GM19372 (cell line): ENCODE results near the gene SAP30L.

Experiments
- ATAC-seq: cut with Tn5 transposase; IDR thresholded peaks from one replicate; pipeline ENCODE4 v1.9.1; 2021; ENCODE audit warnings: mild to moderate bottlenecking, low read depth, moderate library complexity; ENCODE audit not compliant: unreplicated experiment

SAP30L gene

GRCh38 chr5:154418344-154418820 is 27.4 kb upstream of the SAP30L start:
- no peak for ATAC-seq

- ATAC-seq, result no peak
These were observed 26.6 kb upstream of the SAP30L start for GRCh38 chr5:154419236-154419635.

- ATAC-seq, result no peak
These were observed 23.9 kb upstream of the SAP30L start for GRCh38 chr5:154421868-154422267.

- ATAC-seq, result no peak
These were observed 23.5 kb upstream of the SAP30L start for GRCh38 chr5:154422298-154422697.

GRCh38 chr5:154428208-154428607 is 17.6 kb upstream of the SAP30L start:
- ATAC-seq, result no peak

GRCh38 chr5:154429341-154429740 is 16.5 kb upstream of the SAP30L start:
- ATAC-seq, result no peak

GRCh38 chr5:154430466-154430865 is 15.3 kb upstream of the SAP30L start:
- ATAC-seq, result no peak

- ATAC-seq, result no peak
These were observed 14.7 kb upstream of the SAP30L start for GRCh38 chr5:154430961-154431630.

- no peak for ATAC-seq
These were observed 10.6 kb upstream of the SAP30L start for GRCh38 chr5:154435226-154435625.

GRCh38 chr5:154437281-154437965 is 8.4 kb upstream of the SAP30L start:
- no peak for ATAC-seq

GRCh38 chr5:154440540-154440939 is 5.3 kb upstream of the SAP30L start:
- no peak for ATAC-seq

- no peak for ATAC-seq
These were observed 3.0 kb upstream of the SAP30L start for GRCh38 chr5:154442801-154443200.

- ATAC-seq, result no peak
These were observed 1.0 kb upstream of the SAP30L start for GRCh38 chr5:154444556-154445421.

GRCh38 chr5:154446195-154447088 is 645 bp downstream of the SAP30L start:
- peak; percentile 24 for ATAC-seq

GRCh38 chr5:154447089-154447725 is 1.4 kb downstream of the SAP30L start:
- ATAC-seq, result no peak

- no peak for ATAC-seq
These were observed 4.0 kb downstream of the SAP30L start for GRCh38 chr5:154449786-154450185.

GRCh38 chr5:154451957-154452356 is 6.2 kb downstream of the SAP30L start:
- ATAC-seq, result no peak

GRCh38 chr5:154455585-154455984 is 9.8 kb downstream of the SAP30L start:
- no peak for ATAC-seq

GRCh38 chr5:154456540-154456939 is 10.7 kb downstream of the SAP30L start:
- ATAC-seq, result no peak

- no peak for ATAC-seq
These were observed 13.2 kb downstream of the SAP30L start for GRCh38 chr5:154459015-154459414.
